ENCODE measurements around the gene KIF1B.

DNA sequence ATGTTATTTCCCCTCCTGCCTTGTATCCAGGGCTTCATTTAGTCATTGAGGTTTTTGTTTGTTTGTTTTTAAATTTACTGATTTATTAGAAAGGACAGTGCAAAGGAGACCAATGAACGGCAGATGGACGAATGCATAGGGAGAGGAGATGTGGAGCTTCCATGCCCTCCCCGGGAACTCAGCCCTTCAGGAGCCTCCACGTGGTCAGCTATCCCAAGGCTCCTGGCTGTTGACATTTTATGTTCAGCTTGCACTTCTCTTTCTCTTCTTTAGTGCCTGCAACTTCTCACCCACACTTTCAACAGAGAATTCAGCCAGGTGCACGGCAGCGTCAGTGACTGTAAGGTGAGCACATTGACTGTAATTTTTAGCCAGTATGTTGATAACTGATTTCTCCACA, 157.8 kb downstream of the KIF1B start:
- TF ChIP-seq, protein P1, sequence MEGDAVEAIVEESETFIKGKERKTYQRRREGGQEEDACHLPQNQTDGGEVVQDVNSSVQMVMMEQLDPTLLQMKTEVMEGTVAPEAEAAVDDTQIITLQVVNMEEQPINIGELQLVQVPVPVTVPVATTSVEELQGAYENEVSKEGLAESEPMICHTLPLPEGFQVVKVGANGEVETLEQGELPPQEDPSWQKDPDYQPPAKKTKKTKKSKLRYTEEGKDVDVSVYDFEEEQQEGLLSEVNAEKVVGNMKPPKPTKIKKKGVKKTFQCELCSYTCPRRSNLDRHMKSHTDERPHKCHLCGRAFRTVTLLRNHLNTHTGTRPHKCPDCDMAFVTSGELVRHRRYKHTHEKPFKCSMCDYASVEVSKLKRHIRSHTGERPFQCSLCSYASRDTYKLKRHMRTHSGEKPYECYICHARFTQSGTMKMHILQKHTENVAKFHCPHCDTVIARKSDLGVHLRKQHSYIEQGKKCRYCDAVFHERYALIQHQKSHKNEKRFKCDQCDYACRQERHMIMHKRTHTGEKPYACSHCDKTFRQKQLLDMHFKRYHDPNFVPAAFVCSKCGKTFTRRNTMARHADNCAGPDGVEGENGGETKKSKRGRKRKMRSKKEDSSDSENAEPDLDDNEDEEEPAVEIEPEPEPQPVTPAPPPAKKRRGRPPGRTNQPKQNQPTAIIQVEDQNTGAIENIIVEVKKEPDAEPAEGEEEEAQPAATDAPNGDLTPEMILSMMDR (IDR thresholded peaks at IDR 0.05; ENCODE audit: low read length) = no peak
- no peak for TF ChIP-seq EZH2 (optimal IDR thresholded peaks at IDR 0.05; ENCODE audit: low read depth, low read length)

Data from MM.1S (cell line).